GM20000 (cell line): ENCODE results near the gene KLHDC10.
A peak's percentile ranks its signal among the peaks of the same experiment; 100 is the strongest.

ENCODE experiments used
- DNase-seq: peaks from one replicate; pipeline ENCODE4 v3.0.0; 2012; ENCODE audit warnings: low spot score
- CTCF ChIP-seq: IDR thresholded peaks from 2 replicates; pipeline ENCODE4 v1.5.1; 2012; ENCODE audit warnings: mild to moderate bottlenecking, control low read depth; ENCODE audit errors: extremely low read depth, missing control alignments

KLHDC10 gene

GRCh38 chr7:130151591-130152492, 81.5 kb downstream of the KLHDC10 start:
- TF ChIP-seq CTCF: no peak
- no peak for DNase-seq

- no peak for DNase-seq
- TF ChIP-seq CTCF: no peak
Observed at GRCh38 chr7:130152493-130153210, 82.3 kb downstream of the KLHDC10 start.

- TF ChIP-seq CTCF: no peak
- peak; percentile 20 for DNase-seq
Observed at GRCh38 chr7:130153211-130153908, 83.0 kb downstream of the KLHDC10 start.

GRCh38 chr7:130154131-130154500, 83.8 kb downstream of the KLHDC10 start:
- TF ChIP-seq CTCF: no peak
- DNase-seq: no peak

- no peak for DNase-seq
- no peak for TF ChIP-seq CTCF
Observed at GRCh38 chr7:130154501-130155317, 84.4 kb downstream of the KLHDC10 start.

- no peak for DNase-seq
- TF ChIP-seq CTCF: no peak
Observed at GRCh38 chr7:130156140-130156539, 85.8 kb downstream of the KLHDC10 start.
